AG09319 (cell line): ENCODE data around the gene CTBP1.

Experiments used
- DNase-seq: peaks from one replicate; pipeline ENCODE4 v3.0.0-alpha.2; 2010; ENCODE audit warnings: low read depth; ENCODE audit errors: extremely low read depth
- CTCF ChIP-seq: IDR thresholded peaks from 2 replicates; pipeline ENCODE4 v1.5.1; 2011; ENCODE audit warnings: low read depth, mild to moderate bottlenecking, inconsistent platforms, low read length, moderate library complexity

CTBP1 gene

GRCh38 chr4:1244081-1244977 is 4.6 kb downstream of the CTBP1 start:
- TF ChIP-seq CTCF: no peak
- DNase-seq: no peak

- TF ChIP-seq CTCF: no peak
- no peak for DNase-seq
Observed at GRCh38 chr4:1243451-1244080, 5.4 kb downstream of the CTBP1 start.

GRCh38 chr4:1242506-1243450 is 6.2 kb downstream of the CTBP1 start:
- no peak for TF ChIP-seq CTCF
- DNase-seq: no peak

GRCh38 chr4:1241936-1242505 is 6.9 kb downstream of the CTBP1 start:
- no peak for DNase-seq
- TF ChIP-seq CTCF: no peak

- TF ChIP-seq CTCF: no peak
- no peak for DNase-seq
Observed at GRCh38 chr4:1241466-1241935, 7.4 kb downstream of the CTBP1 start.

- no peak for TF ChIP-seq CTCF
- no peak for DNase-seq
Observed at GRCh38 chr4:1240721-1241465, 8.0 kb downstream of the CTBP1 start.
